HEK293 (cell line): Measurements from ENCODE around the gene EVA1C.

Experiments
- CTCF ChIP-seq: fragments of 450-650 bp; formaldehyde crosslinking; IDR thresholded peaks from 2 replicates; pipeline ENCODE4 v1.5.1; 2016; ENCODE audit warnings: missing biosample characterization, missing genetic modification characterization
- ELK4 ChIP-seq: IDR thresholded peaks from 2 replicates; pipeline ENCODE4 v1.6.1; 2011; ENCODE audit warnings: mild to moderate bottlenecking, low read depth, low read length, borderline replicate concordance
- PBX3 ChIP-seq: sonication (generic); formaldehyde crosslinking; IDR thresholded peaks from 2 replicates; pipeline ENCODE4 v1.8.1; 2022; ENCODE audit warnings: mild to moderate bottlenecking, moderate library complexity, missing genetic modification reagents
- TRIM28 ChIP-seq: IDR thresholded peaks from 2 replicates; pipeline ENCODE4 v1.6.1; 2011; ENCODE audit warnings: low read length, control low read depth, borderline replicate concordance
- ZNF157 ChIP-seq: fragments of 450-650 bp; formaldehyde crosslinking; IDR thresholded peaks from 2 replicates; pipeline ENCODE4 v1.5.1; 2016; ENCODE audit warnings: missing biosample characterization, missing genetic modification characterization
- ZNF24 ChIP-seq: fragments of 450-650 bp; formaldehyde crosslinking; IDR thresholded peaks from 2 replicates; pipeline ENCODE4 v1.5.1; 2016; ENCODE audit warnings: missing biosample characterization, missing genetic modification characterization
- ZNF830 ChIP-seq: fragments of 450-650 bp; IDR thresholded peaks from 2 replicates; pipeline ENCODE4 v1.5.0; 2018; ENCODE audit warnings: missing biosample characterization, missing genetic modification characterization, low read depth, mild to moderate bottlenecking, moderate library complexity

GRCh38 chr21:32560896-32561295 lies 148.4 kb downstream of the EVA1C start:
- TF ChIP-seq ZNF830 (tag by site-specific recombination): no peak
- no peak for TF ChIP-seq CTCF (tag by site-specific recombination)
- no peak for TF ChIP-seq ZNF157
- no peak for TF ChIP-seq ELK4
- TF ChIP-seq TRIM28: no peak
- no peak for TF ChIP-seq ZNF24 (tag by site-specific recombination)
- TF ChIP-seq PBX3: no peak
